Activated naive CD8-positive, alpha-beta T cell treated with anti-CD3 and anti-CD28 coated beads for 36 hours (primary cell): ENCODE measurements around the gene NGEF. TPM values are rescaled to one million over a fixed set of nuclear protein-coding genes. Genes with fewer than 3 reads are reported as not detected.

Experiments used
- DNase-seq: peaks from one replicate; pipeline ENCODE4 v3.0.0; 2021
- H3K27ac Mint-ChIP-seq: one replicate; pipeline ENCODE4 v1.8.0; 2022; ENCODE audit warnings: mild to moderate bottlenecking, moderate library complexity, mixed read lengths
- H3K27me3 Mint-ChIP-seq: one replicate; pipeline ENCODE4 v1.8.0; 2022; ENCODE audit warnings: mild to moderate bottlenecking, mixed read lengths
- H3K36me3 Mint-ChIP-seq: one replicate; pipeline ENCODE4 v1.8.0; 2021; ENCODE audit warnings: mild to moderate bottlenecking, mixed read lengths
- H3K4me1 Mint-ChIP-seq: one replicate; pipeline ENCODE4 v1.8.0; 2021; ENCODE audit warnings: mixed read lengths
- H3K4me3 Mint-ChIP-seq: one replicate; pipeline ENCODE4 v1.8.0; 2022; ENCODE audit warnings: mild to moderate bottlenecking, moderate library complexity, mixed read lengths
- H3K9me3 Mint-ChIP-seq: one replicate; pipeline ENCODE4 v1.8.0; 2022; ENCODE audit warnings: mixed read lengths
- total RNA-seq, 2 experiments: library from RNA; stranded (reverse); gene quantifications; one replicate each; pipeline ENCODE4 v1.2.3, GENCODE V29; 2021

Gene NGEF
- total RNA-seq, 2 experiments from 2014 or later, result not detected

GRCh38 chr2:232882505-232883115, 130.4 kb downstream of the NGEF start:
- Mint-ChIP-seq H3K27ac (no peak overlapping the region), H3K4me3 (no peak overlapping the region), H3K27me3 (peaks cover 3% of the 10 kb centered on the region), H3K36me3 (no peaks in the 10 kb centered on the region), H3K4me1 (no peaks in the 10 kb centered on the region), H3K9me3 (no peaks in the 10 kb centered on the region)
- DNase-seq, result no peak

DNA sequence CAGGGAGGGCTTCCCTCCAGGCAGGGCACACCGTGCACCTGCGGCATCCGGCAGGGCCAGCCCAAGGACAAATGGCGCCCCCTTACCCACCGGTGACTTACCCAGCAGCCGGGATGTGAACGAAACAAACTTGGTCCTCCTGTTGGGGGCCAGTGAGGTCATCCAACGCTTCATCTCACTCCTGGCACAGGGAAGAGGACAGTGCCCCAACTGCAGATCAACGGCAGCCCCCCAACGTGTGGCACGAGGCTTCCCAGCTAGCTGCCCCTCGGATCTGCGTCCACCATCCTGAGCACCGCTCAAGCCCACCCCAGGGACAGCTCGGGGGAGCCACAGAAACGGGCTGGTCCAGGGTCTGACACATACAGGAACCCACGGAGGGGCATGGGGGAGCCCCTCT, 131.0 kb downstream of the NGEF start:
- H3K27ac Mint-ChIP-seq, result no peak overlapping the region
- H3K27me3 Mint-ChIP-seq, result peaks cover 3% of the 10 kb centered on the region
- H3K4me1 Mint-ChIP-seq, result no peaks in the 10 kb centered on the region
- no peak overlapping the region for H3K4me3 Mint-ChIP-seq
- H3K36me3 Mint-ChIP-seq, result no peaks in the 10 kb centered on the region
- no peak for DNase-seq
- H3K9me3 Mint-ChIP-seq, result no peaks in the 10 kb centered on the region

- Mint-ChIP-seq H3K4me1 (no peaks in the 10 kb centered on the region), H3K36me3 (no peaks in the 10 kb centered on the region), H3K27me3 (peaks cover 3% of the 10 kb centered on the region), H3K9me3 (no peaks in the 10 kb centered on the region), H3K4me3 (no peak overlapping the region), H3K27ac (no peak overlapping the region)
- DNase-seq, result no peak
Measured at GRCh38 chr2:232880764-232881351, 132.2 kb downstream of the NGEF start.

GRCh38 chr2:232879618-232880494, 133.2 kb downstream of the NGEF start:
- Mint-ChIP-seq H3K27me3 (peaks cover 13% of the 10 kb centered on the region), H3K9me3 (no peaks in the 10 kb centered on the region), H3K4me1 (peaks cover 5% of the 10 kb centered on the region), H3K36me3 (no peaks in the 10 kb centered on the region), H3K27ac (no peak overlapping the region), H3K4me3 (no peak overlapping the region)
- no peak for DNase-seq

GRCh38 chr2:232878855-232879617, 134.0 kb downstream of the NGEF start:
- Mint-ChIP-seq H3K27ac (no peak overlapping the region), H3K36me3 (no peaks in the 10 kb centered on the region), H3K27me3 (peaks cover 16% of the 10 kb centered on the region), H3K4me1 (peaks cover 5% of the 10 kb centered on the region), H3K4me3 (no peak overlapping the region), H3K9me3 (no peaks in the 10 kb centered on the region)
- no peak for DNase-seq

DNA sequence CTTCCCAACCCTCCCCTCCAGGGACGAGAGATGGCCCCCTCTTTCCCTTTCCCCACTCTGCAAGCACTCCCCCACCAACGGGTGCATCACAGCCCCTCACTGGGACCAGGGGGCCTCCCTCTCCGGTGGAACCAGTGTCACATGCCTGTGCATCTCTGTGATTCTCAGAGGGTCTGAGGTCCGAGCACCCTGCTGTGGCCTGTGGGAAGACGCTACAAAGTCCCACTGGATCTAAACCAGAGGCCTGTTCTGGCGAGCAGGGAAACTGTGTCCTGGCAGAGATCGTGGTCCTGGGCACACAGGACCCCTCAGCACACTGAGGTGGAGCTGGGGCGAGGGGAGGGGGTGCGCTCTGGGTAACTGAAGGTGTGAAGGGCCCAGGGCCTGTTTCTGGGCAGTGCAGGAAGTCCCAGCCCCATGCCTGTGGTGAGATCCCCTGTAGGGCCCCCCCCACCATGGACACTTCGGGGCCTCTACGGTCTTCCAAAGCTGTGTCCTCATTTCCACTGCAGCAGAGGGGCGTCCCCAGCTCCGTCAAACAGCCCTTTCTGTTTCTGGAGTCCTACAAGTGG, 135.0 kb downstream of the NGEF start:
- Mint-ChIP-seq H3K9me3 (no peaks in the 10 kb centered on the region), H3K36me3 (no peaks in the 10 kb centered on the region), H3K27ac (no peak overlapping the region), H3K4me3 (no peak overlapping the region), H3K4me1 (peaks cover 5% of the 10 kb centered on the region), H3K27me3 (peaks cover 16% of the 10 kb centered on the region)
- no peak for DNase-seq

GRCh38 chr2:232876978-232877441, 136.0 kb downstream of the NGEF start:
- peak overlapping the region; percentile 40 for H3K4me3 Mint-ChIP-seq
- H3K36me3 Mint-ChIP-seq, result no peaks in the 10 kb centered on the region
- H3K27me3 Mint-ChIP-seq, result peaks cover 16% of the 10 kb centered on the region
- no peak overlapping the region for H3K27ac Mint-ChIP-seq
- peaks cover 5% of the 10 kb centered on the region for H3K4me1 Mint-ChIP-seq
- no peak for DNase-seq
- H3K9me3 Mint-ChIP-seq, result no peaks in the 10 kb centered on the region

DNA sequence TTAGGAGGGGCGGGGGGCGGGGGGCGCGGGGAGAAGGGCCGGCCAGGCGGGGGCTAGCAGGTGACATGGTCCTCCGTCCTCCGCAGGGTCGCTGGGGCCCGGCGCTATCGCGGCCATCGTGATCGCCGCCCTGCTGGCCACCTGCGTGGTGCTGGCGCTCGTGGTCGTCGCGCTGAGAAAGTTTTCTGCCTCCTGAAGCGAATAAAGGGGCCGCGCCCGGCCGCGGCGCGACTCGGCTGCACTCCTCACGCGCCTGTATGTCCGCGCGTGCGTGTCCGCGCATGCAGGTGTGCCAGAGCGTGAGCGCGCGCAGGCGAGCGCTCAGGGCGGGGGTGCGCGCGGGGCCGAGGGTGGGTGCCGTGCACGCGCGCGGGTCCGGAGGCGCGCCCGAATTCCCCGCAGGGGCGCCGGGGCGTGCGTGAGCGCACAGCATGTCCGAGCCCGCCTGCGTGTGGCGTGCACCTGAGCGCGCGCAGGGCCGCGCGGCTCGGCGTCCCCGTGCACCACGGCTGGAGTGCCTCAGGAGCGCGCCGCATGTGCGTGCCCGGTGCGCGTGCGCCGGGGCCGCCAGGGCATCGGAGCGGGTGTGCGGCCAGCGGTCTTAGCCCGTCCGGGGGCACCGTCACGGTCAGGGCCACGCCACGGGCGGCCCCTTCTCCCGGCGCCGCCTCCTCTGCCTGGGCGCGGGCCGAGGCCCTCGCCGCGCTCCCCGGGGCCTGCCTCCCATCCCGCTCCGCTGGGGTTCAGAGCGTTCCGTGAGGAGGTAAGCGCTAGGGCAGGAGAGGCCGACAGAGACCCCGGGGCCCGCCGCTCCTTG, 136.7 kb downstream of the NGEF start:
- no peaks in the 10 kb centered on the region for H3K9me3 Mint-ChIP-seq
- peaks cover 16% of the 10 kb centered on the region for H3K27me3 Mint-ChIP-seq
- H3K4me3 Mint-ChIP-seq, result peak overlapping the region; percentile 42
- H3K36me3 Mint-ChIP-seq, result no peaks in the 10 kb centered on the region
- H3K4me1 Mint-ChIP-seq, result peaks cover 5% of the 10 kb centered on the region
- no peak overlapping the region for H3K27ac Mint-ChIP-seq
- DNase-seq, result peak; percentile 47

- H3K4me1 Mint-ChIP-seq, result peaks cover 5% of the 10 kb centered on the region
- H3K4me3 Mint-ChIP-seq, result peak overlapping the region; percentile 57
- no peak for DNase-seq
Measured at GRCh38 chr2:232875256-232876121, 137.6 kb downstream of the NGEF start.

GRCh38 chr2:232874677-232875223, 138.3 kb downstream of the NGEF start:
- H3K4me1 Mint-ChIP-seq, result peaks cover 5% of the 10 kb centered on the region
- H3K27ac Mint-ChIP-seq, result no peak overlapping the region
- DNase-seq, result no peak
- H3K4me3 Mint-ChIP-seq, result peak overlapping the region; percentile 57
- peaks cover 16% of the 10 kb centered on the region for H3K27me3 Mint-ChIP-seq
- H3K9me3 Mint-ChIP-seq, result no peaks in the 10 kb centered on the region
- H3K36me3 Mint-ChIP-seq, result no peaks in the 10 kb centered on the region

More at GRCh38 chr2:232875256-232876121, 137.6 kb downstream of the NGEF start:
- Mint-ChIP-seq H3K36me3 (no peaks in the 10 kb centered on the region), H3K9me3 (no peaks in the 10 kb centered on the region), H3K27me3 (peaks cover 16% of the 10 kb centered on the region), H3K27ac (no peak overlapping the region)

GRCh38 chr2:232873909-232874641, 139.0 kb downstream of the NGEF start:
- no peak for DNase-seq
- Mint-ChIP-seq H3K4me1 (peaks cover 5% of the 10 kb centered on the region), H3K27ac (no peak overlapping the region), H3K4me3 (no peak overlapping the region), H3K9me3 (no peaks in the 10 kb centered on the region), H3K36me3 (no peaks in the 10 kb centered on the region), H3K27me3 (peaks cover 16% of the 10 kb centered on the region)

DNA sequence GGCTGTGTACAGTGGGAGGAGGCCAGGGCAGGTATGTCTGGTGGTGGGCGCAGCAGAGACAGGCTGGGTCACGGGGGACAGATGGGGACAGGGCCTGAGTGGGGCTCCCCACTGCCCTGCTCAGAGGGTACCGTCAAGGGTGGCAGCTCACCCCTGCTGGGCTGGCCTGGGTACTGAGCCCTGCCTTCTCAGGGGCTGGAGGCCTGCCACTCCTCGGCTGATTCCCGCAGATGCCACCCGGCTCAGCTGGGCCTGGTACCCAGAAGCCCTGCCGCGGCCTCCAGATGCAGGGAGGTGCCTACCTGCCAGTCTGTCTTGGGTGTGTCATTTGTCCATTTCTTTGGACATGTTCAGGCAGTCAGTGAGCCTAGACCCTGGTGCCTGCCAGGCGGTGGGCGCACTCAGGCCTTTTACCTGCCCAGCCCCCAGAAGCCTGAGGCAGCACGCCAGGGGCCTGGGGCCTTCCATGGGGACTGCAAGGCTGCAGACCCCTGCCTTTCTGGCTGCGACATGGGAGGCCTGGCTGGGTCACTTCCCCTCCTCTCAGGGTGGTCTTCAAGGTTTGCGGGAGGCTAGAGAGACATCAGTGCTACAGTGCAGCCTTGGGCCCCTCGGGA, 139.7 kb downstream of the NGEF start:
- Mint-ChIP-seq H3K4me1 (peaks cover 5% of the 10 kb centered on the region), H3K9me3 (no peaks in the 10 kb centered on the region), H3K27ac (no peak overlapping the region), H3K36me3 (no peaks in the 10 kb centered on the region), H3K4me3 (no peak overlapping the region), H3K27me3 (peaks cover 16% of the 10 kb centered on the region)
- DNase-seq, result no peak
